ENCODE measurements around the gene UBAP1. TPM values are rescaled to one million over a fixed set of nuclear protein-coding genes. Genes with fewer than 3 reads are reported as not detected.

UBAP1 gene
- polyA plus RNA-seq, 1 of the 3 experiments (the other 2 are of a cell fraction) = 26.3 TPM

GRCh38 chr9:34256104-34256503 lies 77.3 kb downstream of the UBAP1 start (continued):
- TF ChIP-seq CTCF (IDR thresholded peaks at IDR 0.05) = peak; percentile 29; the same call in 1 of the 2 replicates
- TF ChIP-seq RAD21 (IDR thresholded peaks at IDR 0.05; ENCODE audit: low read length) = peak; percentile 39
- no peak for TF ChIP-seq TCF12 (IDR thresholded peaks at IDR 0.05)
- no peak for TF ChIP-seq FOXM1 (IDR thresholded peaks at IDR 0.05; ENCODE audit: low read depth)
- no peak for TF ChIP-seq USF2 (IDR thresholded peaks at IDR 0.05; ENCODE audit: borderline replicate concordance, low read depth, low read length)
- TF ChIP-seq CHD2 (IDR thresholded peaks at IDR 0.05; ENCODE audit: low read length, partially characterized antibody) = no peak
- TF ChIP-seq EP300 (IDR thresholded peaks at IDR 0.05; ENCODE audit: borderline replicate concordance in 1 of 2, low read depth in 1 of 2, low read length in 1 of 2) = no peak
- no peak for TF ChIP-seq FOSL2 (IDR thresholded peaks at IDR 0.05; ENCODE audit: borderline replicate concordance, low read depth)
- no peak for TF ChIP-seq GABPA (IDR thresholded peaks at IDR 0.05; ENCODE audit: low read depth)
- TF ChIP-seq MXI1 (IDR thresholded peaks at IDR 0.05; ENCODE audit: low read depth, low read length) = no peak
- no peak for TF ChIP-seq PBX3 (IDR thresholded peaks at IDR 0.05)
- no peak for TF ChIP-seq MAX (IDR thresholded peaks at IDR 0.05; ENCODE audit: low read depth)
- TF ChIP-seq POLR2AphosphoS5 (IDR thresholded peaks at IDR 0.05; ENCODE audit: low read depth, low read length) = no peak
- no peak for TF ChIP-seq IRF3 (IDR thresholded peaks at IDR 0.05; ENCODE audit: low read depth, low read length)

GRCh38 chr9:34256987-34257585 lies 78.2 kb downstream of the UBAP1 start:
- POLR2A ChIA-PET = interaction anchor here (0.5 kb wide), 1 partner anchor 209 kb away, joined by 3 read pairs; no protein-coding TSS in a partner anchor
- DNase-seq = no peak

More at GRCh38 chr9:34256987-34257585, 78.2 kb downstream of the UBAP1 start:
- Histone ChIP-seq H3K27ac (ENCODE audit: low read depth in 2 of 2, low read length in 1 of 2) (no peak overlapping the region), H3K79me2 (ENCODE audit: insufficient read depth) (peaks cover 3% of the 10 kb centered on the region; the same call in 1 of the 2 replicates), H3F3A (replicated peaks; ENCODE audit: insufficient read depth) (peaks cover 20% of the 10 kb centered on the region), H2AFZ (ENCODE audit: low read depth) (no peak overlapping the region), H3K4me3 (ENCODE audit: low read depth in 2 of 2, low read length in 1 of 2) (no peak overlapping the region), H3K9ac (no peak overlapping the region), H3K9me2 (no peaks in the 10 kb centered on the region), H3K27me3 (ENCODE audit: insufficient read depth) (no peaks in the 10 kb centered on the region), H3K4me2 (no peak overlapping the region), H3K36me3 (replicated peaks in 1 of 2; ENCODE audit: control insufficient read depth in 1 of 2, insufficient read depth in 2 of 2, low read length in 1 of 2) (peaks cover 0 to 38% of the 10 kb centered on the region in 2 experiments), H3K4me1 (ENCODE audit: control insufficient read depth in 1 of 2, insufficient read depth in 2 of 2, low read depth in 1 of 2, low read length in 1 of 2) (peaks cover 17 to 25% of the 10 kb centered on the region in 2 experiments; a peak in 3 of 4 replicates), H3K9me3 (no peaks in the 10 kb centered on the region), H4K20me1 (ENCODE audit: insufficient read depth) (no peaks in the 10 kb centered on the region)
- CTCF ChIA-PET = interaction anchor here (0.9 to 2.8 kb wide), 4 partner anchors 9 to 335 kb away, joined by 3 to 9 read pairs (median 4); no protein-coding TSS in a partner anchor
- TF ChIP-seq CHD2 (IDR thresholded peaks at IDR 0.05; ENCODE audit: low read length, partially characterized antibody) (no peak), TCF12 (IDR thresholded peaks at IDR 0.05) (no peak), PBX3 (IDR thresholded peaks at IDR 0.05) (no peak), TEAD4 (IDR thresholded peaks at IDR 0.05; ENCODE audit: borderline replicate concordance, insufficient read depth) (no peak)
- WGBS (ENCODE audit: low lambda C conversion rate) = 93% methylated on average over 10 of the region's 11 CpGs

All from SK-N-SH (cell line).